GM12878 (cell line): ENCODE measurements around the gene SYNGR2. TPM values are rescaled to one million over a fixed set of nuclear protein-coding genes. Genes with fewer than 3 reads are reported as not detected.

Source experiments
- BACH1 ChIP-seq: fragments of 450-650 bp; IDR thresholded peaks from 2 replicates; pipeline ENCODE4 v1.6.1; 2017; ENCODE audit warnings: mild to moderate bottlenecking, borderline replicate concordance
- BRCA1 ChIP-seq: IDR thresholded peaks from 2 replicates; pipeline ENCODE4 v1.6.1; 2011; ENCODE audit warnings: low read depth, low read length, improper control_type of control experiment
- CBX3 ChIP-seq: fragments of 200-600 bp; sonication (generic); IDR thresholded peaks from 2 replicates; pipeline ENCODE4 v1.6.1; 2016; ENCODE audit warnings: low read depth, borderline replicate concordance
- CREB1 ChIP-seq: IDR thresholded peaks from 2 replicates; pipeline ENCODE4 v1.6.1; 2012; ENCODE audit warnings: low read depth, mild to moderate bottlenecking, inconsistent platforms
- CREM ChIP-seq: IDR thresholded peaks from 2 replicates; pipeline ENCODE4 v1.6.1; 2014; ENCODE audit warnings: antibody characterized with exemption, low read depth
- CTCF ChIP-seq, 3 experiments: IDR thresholded peaks in 2 of 3; conservative IDR thresholded peaks in 1 of 3; 2 replicates each; pipeline ENCODE4 v1.5.1; 2011; ENCODE audit warnings: low read depth in 3 of 3, low read length in 3 of 3, mild to moderate bottlenecking in 3 of 3, control low read depth in 2 of 3, moderate library complexity in 2 of 3, inconsistent platforms in 1 of 3, mixed read lengths in 1 of 3; ENCODE audit not compliant: control insufficient read depth in 2 of 3, insufficient read depth in 1 of 3; ENCODE audit errors: extremely low read depth in 1 of 3
- DPF2 ChIP-seq: fragments of 450-650 bp; IDR thresholded peaks from 2 replicates; pipeline ENCODE4 v1.6.1; 2017; ENCODE audit warnings: mild to moderate bottlenecking
- MAX ChIP-seq: IDR thresholded peaks from 2 replicates; pipeline ENCODE4 v1.6.1; 2012; ENCODE audit warnings: low read depth, low read length, improper control_type of control experiment
- MEF2A ChIP-seq: IDR thresholded peaks from 2 replicates; pipeline ENCODE4 v1.6.1; 2011; ENCODE audit warnings: low read depth, mild to moderate bottlenecking, low read length, moderate library complexity; ENCODE audit not compliant: insufficient read depth
- NBN ChIP-seq: fragments of 450-650 bp; IDR thresholded peaks from 2 replicates; pipeline ENCODE4 v1.6.1; 2016
- PAX8 ChIP-seq: fragments of 450-650 bp; IDR thresholded peaks from 2 replicates; pipeline ENCODE4 v1.6.1; 2017; ENCODE audit warnings: mild to moderate bottlenecking, moderate library complexity
- RAD21 ChIP-seq: IDR thresholded peaks from 2 replicates; pipeline ENCODE4 v1.6.1; 2011; ENCODE audit warnings: mild to moderate bottlenecking, low read depth, low read length, moderate library complexity; ENCODE audit not compliant: insufficient read depth
- SPI1 ChIP-seq: IDR thresholded peaks from 2 replicates; pipeline ENCODE4 v1.6.1; 2011; ENCODE audit warnings: low read depth, mild to moderate bottlenecking, low read length, moderate library complexity, borderline replicate concordance; ENCODE audit not compliant: insufficient read depth
- ZNF622 ChIP-seq: fragments of 450-650 bp; IDR thresholded peaks from 2 replicates; pipeline ENCODE4 v1.6.1; 2017; ENCODE audit warnings: mild to moderate bottlenecking, inconsistent platforms
- polyA plus RNA-seq, 11 experiments: library from polyadenylated mRNA; depleted of rRNA in 4 of 11; unstranded in 6 of 11; stranded (reverse) in 5 of 11; fragments of >200 nt; fragmentation: Nextera tagmentation in 4 of 11; fragmentation: Illumina TruSeq in 1 of 11; extraction: Ambion mirVana in 4 of 11; extraction: Trizol in 1 of 11; gene quantifications; 1 replicate in 1 of 11; 2 replicates in 10 of 11; pipeline versions ENCODE4 v1.2.1 to v1.2.3, GENCODE V29; 2011 to 2016; ENCODE audit warnings: inconsistent platforms in 2 of 11, missing spikeins in 2 of 11, low read depth in 1 of 11
- total RNA-seq, 4 experiments: library from RNA; depleted of rRNA in 3 of 4; stranded (reverse); fragments of >200 nt in 3 of 4; fragmentation: Illumina TruSeq in 1 of 4; extraction: Trizol in 1 of 4; gene quantifications; 2 replicates each; pipeline versions ENCODE4 v1.2.1 to v1.2.3, GENCODE V29; 2013 to 2021
- TF ChIP-seq, protein P1 (sequence below): fragments of 450-650 bp; IDR thresholded peaks from 2 replicates; pipeline ENCODE4 v1.6.1; 2017; ENCODE audit warnings: mild to moderate bottlenecking, moderate library complexity
- TF ChIP-seq, protein P2 (sequence below): IDR thresholded peaks from 2 replicates; pipeline ENCODE4 v1.6.1; 2012; ENCODE audit warnings: low read depth, low read length, improper control_type of control experiment
- TF ChIP-seq, protein P3 (sequence below): IDR thresholded peaks from 2 replicates; pipeline ENCODE4 v1.6.1; 2011; ENCODE audit warnings: borderline replicate concordance, low read depth, mild to moderate bottlenecking, moderate library complexity, low read length; ENCODE audit not compliant: insufficient read depth, poor library complexity, severe bottlenecking

Gene SYNGR2
- total and polyA plus RNA-seq, 10 of the 15 experiments (the other 5 are each of a cell fraction or from before 2014, with no cell fraction given) = 4.4 to 529 (median 261) TPM

DNA sequence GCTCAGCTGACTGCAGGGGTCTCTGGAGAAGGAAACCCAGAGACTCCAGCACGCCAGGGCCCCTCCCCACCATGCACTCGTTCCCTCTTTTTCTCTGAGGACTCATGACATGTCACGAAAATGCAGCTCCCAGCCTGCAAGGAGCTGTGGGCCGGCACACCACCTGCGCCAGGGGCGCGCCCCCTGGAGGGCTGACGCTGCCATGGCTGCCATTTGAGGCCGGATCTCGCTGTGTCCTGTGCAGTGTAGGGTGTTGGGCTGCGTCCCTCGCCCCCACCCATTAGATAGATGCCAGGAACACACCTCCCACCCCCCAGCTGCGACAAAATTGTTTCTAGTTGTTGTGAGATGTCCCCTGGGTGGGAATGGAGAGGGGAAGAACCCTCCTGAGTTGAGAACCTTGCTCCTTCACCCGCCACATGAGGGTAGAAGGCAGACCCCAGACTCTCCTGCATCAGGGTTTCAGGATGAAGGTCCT lies 8.2 kb downstream of the SYNGR2 start (continued):
- TF ChIP-seq CTCF (IDR thresholded peaks at IDR 0.05 in 2 of 3, conservative IDR thresholded peaks at IDR 0.05 in 1 of 3; ENCODE audit: control insufficient read depth in 2 of 3, extremely low read depth in 1 of 3, insufficient read depth in 1 of 3, low read depth in 3 of 3, low read length in 3 of 3) (peak; percentile 94 to 99 (median 99); a peak in 5 of 6 replicates), CBX3 (no peak), CREB1 (0 out of 2 replicates have a peak, but pooled peaks have one; percentile 36), MEF2A (0 out of 2 replicates have a peak, but pooled peaks have one; percentile 18), PAX8 (no peak), RAD21 (peak; percentile 82), BRCA1 (no peak), NBN (peak; percentile 30; the same call in 1 of the 2 replicates), MAX (0 out of 2 replicates have a peak, but pooled peaks have one; percentile 35), SPI1 (0 out of 2 replicates have a peak, but pooled peaks have one; percentile 2), ZNF622 (no peak), BACH1 (peak; percentile 25; the same call in 1 of the 2 replicates), CREM (0 out of 2 replicates have a peak, but pooled peaks have one; percentile 30), DPF2 (0 out of 2 replicates have a peak, but pooled peaks have one; percentile 18)
- TF ChIP-seq, protein P1, sequence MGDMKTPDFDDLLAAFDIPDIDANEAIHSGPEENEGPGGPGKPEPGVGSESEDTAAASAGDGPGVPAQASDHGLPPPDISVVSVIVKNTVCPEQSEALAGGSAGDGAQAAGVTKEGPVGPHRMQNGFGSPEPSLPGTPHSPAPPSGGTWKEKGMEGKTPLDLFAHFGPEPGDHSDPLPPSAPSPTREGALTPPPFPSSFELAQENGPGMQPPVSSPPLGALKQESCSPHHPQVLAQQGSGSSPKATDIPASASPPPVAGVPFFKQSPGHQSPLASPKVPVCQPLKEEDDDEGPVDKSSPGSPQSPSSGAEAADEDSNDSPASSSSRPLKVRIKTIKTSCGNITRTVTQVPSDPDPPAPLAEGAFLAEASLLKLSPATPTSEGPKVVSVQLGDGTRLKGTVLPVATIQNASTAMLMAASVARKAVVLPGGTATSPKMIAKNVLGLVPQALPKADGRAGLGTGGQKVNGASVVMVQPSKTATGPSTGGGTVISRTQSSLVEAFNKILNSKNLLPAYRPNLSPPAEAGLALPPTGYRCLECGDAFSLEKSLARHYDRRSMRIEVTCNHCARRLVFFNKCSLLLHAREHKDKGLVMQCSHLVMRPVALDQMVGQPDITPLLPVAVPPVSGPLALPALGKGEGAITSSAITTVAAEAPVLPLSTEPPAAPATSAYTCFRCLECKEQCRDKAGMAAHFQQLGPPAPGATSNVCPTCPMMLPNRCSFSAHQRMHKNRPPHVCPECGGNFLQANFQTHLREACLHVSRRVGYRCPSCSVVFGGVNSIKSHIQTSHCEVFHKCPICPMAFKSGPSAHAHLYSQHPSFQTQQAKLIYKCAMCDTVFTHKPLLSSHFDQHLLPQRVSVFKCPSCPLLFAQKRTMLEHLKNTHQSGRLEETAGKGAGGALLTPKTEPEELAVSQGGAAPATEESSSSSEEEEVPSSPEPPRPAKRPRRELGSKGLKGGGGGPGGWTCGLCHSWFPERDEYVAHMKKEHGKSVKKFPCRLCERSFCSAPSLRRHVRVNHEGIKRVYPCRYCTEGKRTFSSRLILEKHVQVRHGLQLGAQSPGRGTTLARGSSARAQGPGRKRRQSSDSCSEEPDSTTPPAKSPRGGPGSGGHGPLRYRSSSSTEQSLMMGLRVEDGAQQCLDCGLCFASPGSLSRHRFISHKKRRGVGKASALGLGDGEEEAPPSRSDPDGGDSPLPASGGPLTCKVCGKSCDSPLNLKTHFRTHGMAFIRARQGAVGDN = peak; percentile 24; the same call in 1 of the 2 replicates
- TF ChIP-seq, protein P2, sequence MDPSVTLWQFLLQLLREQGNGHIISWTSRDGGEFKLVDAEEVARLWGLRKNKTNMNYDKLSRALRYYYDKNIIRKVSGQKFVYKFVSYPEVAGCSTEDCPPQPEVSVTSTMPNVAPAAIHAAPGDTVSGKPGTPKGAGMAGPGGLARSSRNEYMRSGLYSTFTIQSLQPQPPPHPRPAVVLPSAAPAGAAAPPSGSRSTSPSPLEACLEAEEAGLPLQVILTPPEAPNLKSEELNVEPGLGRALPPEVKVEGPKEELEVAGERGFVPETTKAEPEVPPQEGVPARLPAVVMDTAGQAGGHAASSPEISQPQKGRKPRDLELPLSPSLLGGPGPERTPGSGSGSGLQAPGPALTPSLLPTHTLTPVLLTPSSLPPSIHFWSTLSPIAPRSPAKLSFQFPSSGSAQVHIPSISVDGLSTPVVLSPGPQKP = 0 out of 2 replicates have a peak, but pooled peaks have one; percentile 25
- TF ChIP-seq, protein P3, sequence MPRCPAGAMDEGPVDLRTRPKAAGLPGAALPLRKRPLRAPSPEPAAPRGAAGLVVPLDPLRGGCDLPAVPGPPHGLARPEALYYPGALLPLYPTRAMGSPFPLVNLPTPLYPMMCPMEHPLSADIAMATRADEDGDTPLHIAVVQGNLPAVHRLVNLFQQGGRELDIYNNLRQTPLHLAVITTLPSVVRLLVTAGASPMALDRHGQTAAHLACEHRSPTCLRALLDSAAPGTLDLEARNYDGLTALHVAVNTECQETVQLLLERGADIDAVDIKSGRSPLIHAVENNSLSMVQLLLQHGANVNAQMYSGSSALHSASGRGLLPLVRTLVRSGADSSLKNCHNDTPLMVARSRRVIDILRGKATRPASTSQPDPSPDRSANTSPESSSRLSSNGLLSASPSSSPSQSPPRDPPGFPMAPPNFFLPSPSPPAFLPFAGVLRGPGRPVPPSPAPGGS = peak; percentile 62
